Ishikawa (cell line): ENCODE data around the gene PRDM10.

Experiments used
- CREB1 ChIP-seq: IDR thresholded peaks from 2 replicates; pipeline ENCODE4 v1.6.1; 2012; ENCODE audit warnings: low read depth
- RAD21 ChIP-seq: IDR thresholded peaks from 2 replicates; pipeline ENCODE4 v1.6.1; 2012; ENCODE audit warnings: low read depth
- TF ChIP-seq, protein P1 (sequence below): IDR thresholded peaks from 2 replicates; pipeline ENCODE4 v1.6.1; 2012; ENCODE audit warnings: low read depth, mild to moderate bottlenecking

DNA sequence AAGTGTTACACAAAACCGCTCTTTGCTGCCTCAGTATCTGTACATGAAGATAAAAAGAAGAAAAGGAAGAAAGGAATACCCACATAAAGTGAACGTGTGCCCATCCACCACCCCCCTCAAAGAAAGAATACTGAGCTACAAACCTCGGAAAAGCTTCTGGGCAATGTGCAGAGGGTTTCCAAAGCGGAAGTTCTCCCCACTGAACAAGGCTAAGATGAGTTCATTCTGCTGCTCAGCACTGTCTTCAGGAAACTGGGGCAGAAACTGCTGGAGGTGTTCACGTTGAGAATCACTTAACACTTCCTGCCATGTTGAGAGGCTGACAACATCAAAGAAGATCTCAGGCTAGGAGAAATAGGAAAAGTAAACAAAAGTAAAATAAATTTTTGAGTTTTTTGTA, 114.2 kb downstream of the PRDM10 start:
- TF ChIP-seq, protein P1, sequence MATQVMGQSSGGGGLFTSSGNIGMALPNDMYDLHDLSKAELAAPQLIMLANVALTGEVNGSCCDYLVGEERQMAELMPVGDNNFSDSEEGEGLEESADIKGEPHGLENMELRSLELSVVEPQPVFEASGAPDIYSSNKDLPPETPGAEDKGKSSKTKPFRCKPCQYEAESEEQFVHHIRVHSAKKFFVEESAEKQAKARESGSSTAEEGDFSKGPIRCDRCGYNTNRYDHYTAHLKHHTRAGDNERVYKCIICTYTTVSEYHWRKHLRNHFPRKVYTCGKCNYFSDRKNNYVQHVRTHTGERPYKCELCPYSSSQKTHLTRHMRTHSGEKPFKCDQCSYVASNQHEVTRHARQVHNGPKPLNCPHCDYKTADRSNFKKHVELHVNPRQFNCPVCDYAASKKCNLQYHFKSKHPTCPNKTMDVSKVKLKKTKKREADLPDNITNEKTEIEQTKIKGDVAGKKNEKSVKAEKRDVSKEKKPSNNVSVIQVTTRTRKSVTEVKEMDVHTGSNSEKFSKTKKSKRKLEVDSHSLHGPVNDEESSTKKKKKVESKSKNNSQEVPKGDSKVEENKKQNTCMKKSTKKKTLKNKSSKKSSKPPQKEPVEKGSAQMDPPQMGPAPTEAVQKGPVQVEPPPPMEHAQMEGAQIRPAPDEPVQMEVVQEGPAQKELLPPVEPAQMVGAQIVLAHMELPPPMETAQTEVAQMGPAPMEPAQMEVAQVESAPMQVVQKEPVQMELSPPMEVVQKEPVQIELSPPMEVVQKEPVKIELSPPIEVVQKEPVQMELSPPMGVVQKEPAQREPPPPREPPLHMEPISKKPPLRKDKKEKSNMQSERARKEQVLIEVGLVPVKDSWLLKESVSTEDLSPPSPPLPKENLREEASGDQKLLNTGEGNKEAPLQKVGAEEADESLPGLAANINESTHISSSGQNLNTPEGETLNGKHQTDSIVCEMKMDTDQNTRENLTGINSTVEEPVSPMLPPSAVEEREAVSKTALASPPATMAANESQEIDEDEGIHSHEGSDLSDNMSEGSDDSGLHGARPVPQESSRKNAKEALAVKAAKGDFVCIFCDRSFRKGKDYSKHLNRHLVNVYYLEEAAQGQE: no peak
- TF ChIP-seq RAD21: no peak
- no peak for TF ChIP-seq CREB1
